Ascending aorta (tissue), 2 donors: ENCODE results near the gene NUP214. TPM values are rescaled to one million over a fixed set of nuclear protein-coding genes. Genes with fewer than 3 reads are reported as not detected.
"Not testable (repeated sequence)": the region's sequence is repeated elsewhere in the genome, so short reads cannot be mapped to it uniquely, and the experiment has no call there.

ENCODE experiments used
- DNase-seq, 2 donors: peaks; one replicate each; pipeline ENCODE4 v3.0.0-alpha.2; 2019; ENCODE audit warnings: low spot score in 2 of 2
- H3K27ac ChIP-seq, 2 donors: fragments of 200-600 bp; sonication (generic); one replicate each; pipeline ENCODE4 v1.5.1; 2016 to 2017; ENCODE audit warnings: mild to moderate bottlenecking in 1 of 2
- H3K27me3 ChIP-seq: fragments of 200-600 bp; sonication (generic); one replicate; pipeline ENCODE4 v1.5.1; 2017
- H3K36me3 ChIP-seq, 2 donors: fragments of 200-600 bp; sonication (generic); one replicate each; pipeline ENCODE4 v1.5.1; 2016
- H3K4me1 ChIP-seq, 2 donors: fragments of 200-600 bp; sonication (generic); one replicate each; pipeline ENCODE4 v1.5.1; 2016 to 2017; ENCODE audit warnings: mild to moderate bottlenecking in 1 of 2
- H3K4me3 ChIP-seq, 2 donors: fragments of 200-600 bp; sonication (generic); one replicate each; pipeline ENCODE4 v1.5.1; 2016 to 2017; ENCODE audit warnings: mild to moderate bottlenecking in 1 of 2
- H3K9me3 ChIP-seq, 2 donors: fragments of 200-600 bp; sonication (generic); one replicate each; pipeline ENCODE4 v1.5.1; 2016
- intact Hi-C: fragments of 100-400 bp; cut with DNase I; formaldehyde crosslinking; loops from one replicate; pipeline ENCODE4 v1.15.1; 2023
- total RNA-seq: library from RNA; depleted of rRNA; stranded (reverse); fragments of >200 nt; gene quantifications from one replicate; pipeline ENCODE4 v1.1.0, GENCODE V29; 2016
- TF ChIP-seq, protein P1 (sequence below), 3 experiments: fragments of 200-600 bp in 2 of 3; fragments of 450-650 bp in 1 of 3; sonication (generic) in 2 of 3; IDR thresholded peaks; one replicate each; pipeline ENCODE4 v1.5.1; 2016 to 2019; ENCODE audit warnings: antibody characterized with exemption in 3 of 3, mild to moderate bottlenecking in 1 of 3, moderate library complexity in 1 of 3

The NUP214 gene
- total RNA-seq, 1 donor from 2014 or later, result 234 TPM

DNA sequence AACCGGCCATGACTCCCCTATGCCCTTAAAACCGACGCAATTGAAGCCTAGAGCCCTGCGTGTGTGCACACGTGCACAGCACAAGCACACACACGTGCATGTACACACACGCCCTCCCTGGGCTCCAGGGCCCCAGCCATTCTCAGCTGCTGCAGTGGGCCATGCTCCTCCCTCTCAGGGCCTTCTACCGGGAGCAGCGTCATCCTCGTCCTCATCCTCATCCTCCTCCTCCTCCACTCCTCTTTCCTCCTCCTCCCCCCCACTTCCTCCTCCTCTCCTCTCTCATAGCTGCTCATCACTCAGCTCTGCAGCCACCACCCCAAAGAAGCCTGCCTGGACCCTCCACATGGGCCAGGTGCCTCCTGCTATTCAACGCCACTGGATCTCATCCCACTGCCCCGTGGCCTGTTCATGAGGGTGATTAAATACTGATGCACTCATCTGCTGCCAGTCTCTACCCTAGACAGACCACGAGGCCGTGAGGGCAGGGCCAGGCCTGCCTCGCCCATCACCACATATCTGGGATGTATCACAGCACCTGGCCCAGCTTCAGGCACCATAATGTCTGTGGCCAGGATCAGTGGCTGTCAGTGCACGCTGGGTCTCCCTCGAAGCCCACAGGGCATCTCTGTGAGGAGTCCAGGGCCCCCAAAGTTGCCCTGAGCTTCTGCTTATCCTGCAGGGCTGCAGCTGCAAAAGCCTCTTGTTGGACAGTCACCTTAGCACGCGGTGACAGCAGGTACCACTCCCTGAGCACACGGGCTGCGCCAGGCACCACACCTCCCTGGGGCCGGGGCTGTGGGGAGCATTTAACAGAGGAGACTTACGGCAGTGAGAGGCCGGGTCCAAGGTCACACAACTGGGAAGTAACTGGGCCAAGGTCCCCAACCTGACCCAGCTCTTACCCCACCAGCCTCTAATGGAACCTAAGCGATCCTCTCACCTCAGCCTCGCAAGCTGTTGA lies 141.2 kb downstream of the NUP214 start:
- intact Hi-C loops, result no loop called here
- TF ChIP-seq, protein P1, sequence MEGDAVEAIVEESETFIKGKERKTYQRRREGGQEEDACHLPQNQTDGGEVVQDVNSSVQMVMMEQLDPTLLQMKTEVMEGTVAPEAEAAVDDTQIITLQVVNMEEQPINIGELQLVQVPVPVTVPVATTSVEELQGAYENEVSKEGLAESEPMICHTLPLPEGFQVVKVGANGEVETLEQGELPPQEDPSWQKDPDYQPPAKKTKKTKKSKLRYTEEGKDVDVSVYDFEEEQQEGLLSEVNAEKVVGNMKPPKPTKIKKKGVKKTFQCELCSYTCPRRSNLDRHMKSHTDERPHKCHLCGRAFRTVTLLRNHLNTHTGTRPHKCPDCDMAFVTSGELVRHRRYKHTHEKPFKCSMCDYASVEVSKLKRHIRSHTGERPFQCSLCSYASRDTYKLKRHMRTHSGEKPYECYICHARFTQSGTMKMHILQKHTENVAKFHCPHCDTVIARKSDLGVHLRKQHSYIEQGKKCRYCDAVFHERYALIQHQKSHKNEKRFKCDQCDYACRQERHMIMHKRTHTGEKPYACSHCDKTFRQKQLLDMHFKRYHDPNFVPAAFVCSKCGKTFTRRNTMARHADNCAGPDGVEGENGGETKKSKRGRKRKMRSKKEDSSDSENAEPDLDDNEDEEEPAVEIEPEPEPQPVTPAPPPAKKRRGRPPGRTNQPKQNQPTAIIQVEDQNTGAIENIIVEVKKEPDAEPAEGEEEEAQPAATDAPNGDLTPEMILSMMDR (IDR thresholded peaks at IDR 0.05), result no peak
- H3K36me3 ChIP-seq, result no peaks in the 10 kb centered on the region

DNA sequence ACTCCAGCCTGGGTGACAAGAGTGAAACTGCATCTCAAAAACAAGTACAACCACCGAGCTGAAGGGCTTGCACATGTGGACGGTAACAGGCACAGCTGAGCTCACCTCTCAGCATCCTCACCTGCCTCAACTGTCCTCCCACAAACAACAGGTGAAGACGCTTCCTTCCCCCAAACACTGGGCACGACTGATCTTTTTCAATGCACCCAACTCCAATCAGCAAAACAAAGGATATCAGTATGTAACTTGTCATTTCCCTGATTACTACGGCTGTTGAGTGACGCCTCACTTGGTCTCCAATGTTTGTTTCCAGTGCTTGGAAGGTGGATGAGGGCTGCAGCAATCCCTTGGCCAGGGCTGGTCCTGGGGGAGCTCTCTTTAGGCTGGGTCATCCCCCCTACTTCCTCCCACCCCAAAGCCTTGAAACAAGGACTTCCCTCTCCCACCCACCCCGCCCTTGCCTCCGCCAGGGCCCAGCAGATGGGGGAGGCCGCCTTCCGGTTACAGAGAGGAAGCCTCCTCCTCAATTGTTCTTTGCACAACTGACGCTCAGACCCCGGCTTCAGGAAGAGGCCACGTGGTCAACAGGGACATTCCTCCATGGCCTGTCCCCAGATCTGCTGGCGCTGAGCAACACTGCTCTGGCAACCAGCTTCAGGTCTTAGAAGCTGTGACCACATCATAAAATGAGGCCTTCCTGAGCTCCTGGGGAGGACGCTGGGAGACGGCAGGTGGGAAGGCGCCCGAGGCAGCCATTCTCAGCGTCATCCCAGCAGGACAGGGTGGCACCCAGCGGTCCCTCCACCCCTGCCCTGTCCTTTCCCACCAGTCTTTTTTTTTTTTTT lies 145.0 kb downstream of the NUP214 start:
- H3K36me3 ChIP-seq, result no peaks in the 10 kb centered on the region
- H3K27me3 ChIP-seq, result no peaks in the 10 kb centered on the region
- intact Hi-C loops, result no loop called here
- no peaks in the 10 kb centered on the region for H3K4me1 ChIP-seq
- DNase-seq, result peak; percentile 33 to 80
- TF ChIP-seq, protein P1 (IDR thresholded peaks at IDR 0.05), result no peak
- H3K4me3 ChIP-seq, result no peak overlapping the region
- H3K9me3 ChIP-seq, result no peaks in the 10 kb centered on the region
- peak overlapping the region; percentile 39 to 48 for H3K27ac ChIP-seq

More for the DNA sequence above, 141.2 kb downstream of the NUP214 start:
- peak in 1 of 2 donors; percentile 5 for DNase-seq
- H3K9me3 ChIP-seq, result no peaks in the 10 kb centered on the region
- no peaks in the 10 kb centered on the region for H3K4me1 ChIP-seq
- no peaks in the 10 kb centered on the region for H3K27me3 ChIP-seq
- H3K4me3 ChIP-seq, result no peak overlapping the region
- H3K27ac ChIP-seq, result no peak overlapping the region

DNA sequence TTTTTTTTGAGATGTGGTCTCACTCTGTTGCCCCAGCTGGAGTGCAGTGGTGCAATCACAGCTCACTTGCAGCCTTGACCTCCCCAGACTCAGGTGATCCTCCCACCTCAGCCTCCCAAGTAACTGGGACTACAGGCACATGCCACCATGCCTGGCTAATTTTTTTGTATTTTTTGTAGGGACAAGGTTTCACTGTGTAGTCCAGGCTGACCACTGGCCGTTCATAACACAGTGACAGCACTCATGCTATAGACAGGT lies 145.6 kb downstream of the NUP214 start:
- DNase-seq, H3K9me3 ChIP-seq, intact Hi-C loops, H3K4me3 ChIP-seq, H3K27me3 ChIP-seq, H3K36me3 ChIP-seq, H3K4me1 ChIP-seq: not testable (repeated sequence)
- H3K27ac ChIP-seq, result peak overlapping the region; percentile 39 to 48

DNA sequence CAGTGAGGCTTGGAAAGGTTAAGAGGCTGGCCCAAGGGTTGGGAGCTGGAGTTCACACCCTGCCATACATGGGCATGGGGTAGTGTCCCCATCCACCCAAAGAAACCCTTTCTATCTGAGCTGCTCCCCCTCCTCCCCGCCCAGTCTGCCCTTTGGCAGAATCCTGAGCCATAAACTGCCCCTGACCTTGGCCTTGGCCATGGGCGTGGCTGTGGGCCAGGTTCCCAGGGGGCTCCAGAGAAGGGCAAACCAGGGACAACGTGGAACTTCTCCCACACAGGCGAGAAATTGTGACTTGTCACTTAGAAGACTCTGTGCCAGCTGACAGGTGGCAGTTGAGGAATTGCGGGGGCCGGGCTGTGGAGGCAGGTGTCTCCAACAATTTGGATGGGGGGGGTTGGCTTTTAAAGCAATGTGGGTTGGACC lies 146.1 kb downstream of the NUP214 start:
- TF ChIP-seq, protein P1 (IDR thresholded peaks at IDR 0.05), result no peak
- no peak for DNase-seq
- Histone ChIP-seq H3K4me3 (no peak overlapping the region), H3K4me1 (no peaks in the 10 kb centered on the region), H3K27me3 (no peaks in the 10 kb centered on the region), H3K9me3 (no peaks in the 10 kb centered on the region), H3K36me3 (no peaks in the 10 kb centered on the region), H3K27ac (peak overlapping the region in 1 of 2 donors; percentile 48)
- intact Hi-C loops, result no loop called here

DNA sequence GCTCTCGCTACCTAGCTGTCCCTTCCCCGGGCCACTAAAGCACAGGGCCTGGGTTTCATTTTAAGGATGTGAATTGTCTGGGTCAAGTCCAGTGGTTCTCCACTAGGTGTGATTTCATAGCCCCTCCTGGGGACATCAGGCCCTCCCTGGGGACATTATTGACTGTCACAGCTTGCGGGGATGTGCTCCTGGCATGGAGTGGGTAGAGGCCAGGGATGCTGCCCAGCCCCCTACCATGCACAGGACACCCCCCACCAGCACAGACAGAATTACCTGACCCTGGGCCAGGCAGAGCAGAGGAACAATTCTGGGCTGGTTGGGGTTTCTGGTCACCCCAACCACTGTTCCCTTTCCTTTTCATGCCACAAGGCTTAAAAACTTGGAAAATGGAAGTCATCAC lies 146.8 kb downstream of the NUP214 start:
- Histone ChIP-seq H3K36me3 (no peaks in the 10 kb centered on the region), H3K27ac (peak overlapping the region in 1 of 2 donors; percentile 18), H3K9me3 (no peaks in the 10 kb centered on the region), H3K4me3 (no peak overlapping the region), H3K4me1 (peaks cover 2 to 3% of the 10 kb centered on the region in 2 donors), H3K27me3 (no peaks in the 10 kb centered on the region)
- DNase-seq, result no peak
- TF ChIP-seq, protein P1 (IDR thresholded peaks at IDR 0.05), result no peak
- intact Hi-C loops, result no loop called here
